ENCODE measurements around the gene ERFL. TPM values are rescaled to one million over a fixed set of nuclear protein-coding genes. Genes with fewer than 3 reads are reported as not detected.
A peak's percentile ranks its signal among the peaks of the same experiment; 100 is the strongest.

ERFL gene
- total RNA-seq, 1 donor from 2014 or later = 0.46 TPM

DNA sequence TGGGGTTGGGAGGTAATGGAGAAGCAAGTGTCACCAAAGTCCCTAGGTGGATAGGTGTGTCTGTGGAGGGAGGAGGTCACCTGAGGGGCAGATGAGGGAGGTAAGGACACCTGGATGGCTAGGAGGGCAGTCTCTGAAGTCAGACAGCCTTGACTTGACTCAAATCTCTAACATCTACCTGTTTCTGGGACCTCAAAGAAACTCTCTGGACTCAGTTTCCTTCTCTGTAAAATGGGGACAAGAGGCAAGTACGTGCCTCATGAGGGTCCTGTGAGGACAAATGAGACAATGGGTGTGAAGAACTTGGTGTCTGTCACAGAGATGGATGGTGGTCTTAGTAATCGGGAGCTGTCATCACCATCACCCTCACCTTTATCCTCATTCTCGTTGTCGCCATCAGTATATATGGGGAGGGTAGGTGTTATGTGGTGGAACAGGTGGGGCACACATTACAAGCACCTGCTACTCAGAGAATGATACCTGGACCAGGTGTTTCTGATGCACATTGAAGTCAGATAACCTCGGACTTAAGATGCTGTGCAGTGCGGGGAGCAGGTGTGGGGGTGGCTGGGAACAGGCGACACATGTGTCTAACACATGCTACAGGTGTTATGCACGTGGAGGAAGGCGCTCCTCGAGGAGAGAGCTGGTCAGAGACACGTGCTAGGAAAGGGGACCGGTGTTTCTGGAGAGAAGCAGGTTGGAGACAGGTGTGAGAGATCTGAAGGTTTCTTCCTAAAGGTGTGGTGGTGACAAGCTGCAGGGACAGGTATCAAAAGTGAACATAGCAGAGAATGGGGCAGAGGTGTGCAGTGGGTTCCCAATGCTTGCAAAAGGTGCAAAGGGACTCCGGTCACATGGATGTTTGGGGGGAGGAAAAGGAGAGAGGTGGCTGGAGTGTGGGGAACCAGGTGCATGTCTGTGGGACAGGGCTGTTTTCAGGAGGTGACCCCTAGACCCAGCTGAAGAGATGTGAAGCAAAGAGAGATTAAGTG lies 3.8 kb downstream of the ERFL start:
- DNase-seq (ENCODE audit: low spot score) = no peak
- H3K9me3 Mint-ChIP-seq (ENCODE audit: unreplicated experiment) = no peaks in the 10 kb centered on the region

DNA sequence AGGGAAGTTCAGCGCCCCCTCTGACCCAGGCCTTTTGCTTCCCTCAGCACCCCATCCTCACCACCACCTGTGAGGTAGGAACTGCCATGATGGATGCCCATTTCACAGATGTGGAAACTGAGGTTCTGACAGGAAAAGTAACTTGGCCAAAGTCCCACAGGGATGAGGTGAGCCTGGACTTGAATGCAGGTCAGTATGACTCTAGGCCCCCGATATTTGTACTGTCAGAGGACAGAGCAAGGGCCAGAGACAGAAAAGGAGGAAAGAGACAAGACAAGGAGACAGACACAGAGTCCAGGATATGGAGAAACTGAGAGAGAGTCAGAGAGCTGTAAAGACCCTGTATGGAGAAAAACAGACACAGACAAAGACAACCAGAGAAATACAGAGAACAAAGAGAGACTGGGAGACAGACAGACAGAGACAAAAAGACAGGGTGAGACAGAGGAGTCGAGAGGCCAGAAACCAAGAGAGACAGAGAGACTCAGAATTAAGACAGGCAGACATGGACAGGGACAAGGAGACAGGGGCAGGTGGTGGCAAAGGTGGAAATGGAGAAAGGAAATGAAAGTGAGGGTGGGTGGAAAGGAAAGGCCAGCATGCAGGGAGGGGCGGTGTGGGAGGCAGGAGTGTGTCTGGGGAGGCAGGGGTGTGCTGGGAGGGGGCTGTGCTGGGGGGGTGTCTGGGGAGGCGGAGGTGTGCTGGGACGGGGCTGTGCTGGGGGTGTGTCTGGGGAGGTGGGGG lies 5.0 kb downstream of the ERFL start:
- Mint-ChIP-seq H3K9me3 (ENCODE audit: unreplicated experiment) (no peaks in the 10 kb centered on the region), H3K36me3 (ENCODE audit: low read depth, unreplicated experiment) (peaks cover 9% of the 10 kb centered on the region), H3K27ac (ENCODE audit: unreplicated experiment) (peak overlapping the region; percentile 3), H3K4me3 (ENCODE audit: unreplicated experiment) (peak overlapping the region; percentile 21), H3K27me3 (ENCODE audit: unreplicated experiment) (peaks cover 12% of the 10 kb centered on the region), H3K4me1 (ENCODE audit: unreplicated experiment) (peaks cover 12% of the 10 kb centered on the region)
- TF ChIP-seq, protein P1, sequence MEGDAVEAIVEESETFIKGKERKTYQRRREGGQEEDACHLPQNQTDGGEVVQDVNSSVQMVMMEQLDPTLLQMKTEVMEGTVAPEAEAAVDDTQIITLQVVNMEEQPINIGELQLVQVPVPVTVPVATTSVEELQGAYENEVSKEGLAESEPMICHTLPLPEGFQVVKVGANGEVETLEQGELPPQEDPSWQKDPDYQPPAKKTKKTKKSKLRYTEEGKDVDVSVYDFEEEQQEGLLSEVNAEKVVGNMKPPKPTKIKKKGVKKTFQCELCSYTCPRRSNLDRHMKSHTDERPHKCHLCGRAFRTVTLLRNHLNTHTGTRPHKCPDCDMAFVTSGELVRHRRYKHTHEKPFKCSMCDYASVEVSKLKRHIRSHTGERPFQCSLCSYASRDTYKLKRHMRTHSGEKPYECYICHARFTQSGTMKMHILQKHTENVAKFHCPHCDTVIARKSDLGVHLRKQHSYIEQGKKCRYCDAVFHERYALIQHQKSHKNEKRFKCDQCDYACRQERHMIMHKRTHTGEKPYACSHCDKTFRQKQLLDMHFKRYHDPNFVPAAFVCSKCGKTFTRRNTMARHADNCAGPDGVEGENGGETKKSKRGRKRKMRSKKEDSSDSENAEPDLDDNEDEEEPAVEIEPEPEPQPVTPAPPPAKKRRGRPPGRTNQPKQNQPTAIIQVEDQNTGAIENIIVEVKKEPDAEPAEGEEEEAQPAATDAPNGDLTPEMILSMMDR (IDR thresholded peaks at IDR 0.05; ENCODE audit: unreplicated experiment) = no peak
- DNase-seq (ENCODE audit: low spot score) = no peak

More for the DNA sequence above, 3.8 kb downstream of the ERFL start:
- no peak overlapping the region for H3K4me3 Mint-ChIP-seq (ENCODE audit: unreplicated experiment)
- peaks cover 20% of the 10 kb centered on the region for H3K4me1 Mint-ChIP-seq (ENCODE audit: unreplicated experiment)
- peaks cover 19% of the 10 kb centered on the region for H3K27me3 Mint-ChIP-seq (ENCODE audit: unreplicated experiment)
- H3K36me3 Mint-ChIP-seq (ENCODE audit: low read depth, unreplicated experiment) = peaks cover 13% of the 10 kb centered on the region
- no peak overlapping the region for H3K27ac Mint-ChIP-seq (ENCODE audit: unreplicated experiment)
- TF ChIP-seq, protein P1 (IDR thresholded peaks at IDR 0.05; ENCODE audit: unreplicated experiment) = no peak

DNA sequence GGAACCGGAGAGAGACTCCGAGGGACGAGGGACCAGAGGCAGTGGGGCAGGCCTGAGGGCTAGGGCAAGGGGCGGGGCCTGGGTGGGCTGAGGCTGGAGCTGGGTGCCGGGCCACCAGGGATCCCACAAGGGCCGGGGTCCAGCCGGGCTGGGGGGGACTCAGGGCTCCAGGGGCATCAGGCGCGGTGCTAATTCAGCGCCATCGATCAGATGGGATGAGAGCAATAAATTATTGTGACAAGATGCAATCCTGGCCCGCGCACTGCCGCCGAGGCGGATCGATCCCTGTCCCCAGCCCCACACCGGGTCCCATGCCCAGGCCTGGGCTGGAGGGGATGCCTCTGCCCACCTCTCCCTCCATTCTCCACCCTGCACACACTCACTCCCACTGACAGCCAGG lies 5.7 kb downstream of the ERFL start:
- Mint-ChIP-seq H3K4me3 (ENCODE audit: unreplicated experiment) (no peak overlapping the region), H3K27ac (ENCODE audit: unreplicated experiment) (peak overlapping the region; percentile 50), H3K9me3 (ENCODE audit: unreplicated experiment) (no peaks in the 10 kb centered on the region), H3K4me1 (ENCODE audit: unreplicated experiment) (peaks cover 12% of the 10 kb centered on the region), H3K27me3 (ENCODE audit: unreplicated experiment) (peaks cover 12% of the 10 kb centered on the region), H3K36me3 (ENCODE audit: low read depth, unreplicated experiment) (peaks cover 9% of the 10 kb centered on the region)
- TF ChIP-seq, protein P1 (IDR thresholded peaks at IDR 0.05; ENCODE audit: unreplicated experiment) = no peak
- DNase-seq (ENCODE audit: low spot score) = no peak

DNA sequence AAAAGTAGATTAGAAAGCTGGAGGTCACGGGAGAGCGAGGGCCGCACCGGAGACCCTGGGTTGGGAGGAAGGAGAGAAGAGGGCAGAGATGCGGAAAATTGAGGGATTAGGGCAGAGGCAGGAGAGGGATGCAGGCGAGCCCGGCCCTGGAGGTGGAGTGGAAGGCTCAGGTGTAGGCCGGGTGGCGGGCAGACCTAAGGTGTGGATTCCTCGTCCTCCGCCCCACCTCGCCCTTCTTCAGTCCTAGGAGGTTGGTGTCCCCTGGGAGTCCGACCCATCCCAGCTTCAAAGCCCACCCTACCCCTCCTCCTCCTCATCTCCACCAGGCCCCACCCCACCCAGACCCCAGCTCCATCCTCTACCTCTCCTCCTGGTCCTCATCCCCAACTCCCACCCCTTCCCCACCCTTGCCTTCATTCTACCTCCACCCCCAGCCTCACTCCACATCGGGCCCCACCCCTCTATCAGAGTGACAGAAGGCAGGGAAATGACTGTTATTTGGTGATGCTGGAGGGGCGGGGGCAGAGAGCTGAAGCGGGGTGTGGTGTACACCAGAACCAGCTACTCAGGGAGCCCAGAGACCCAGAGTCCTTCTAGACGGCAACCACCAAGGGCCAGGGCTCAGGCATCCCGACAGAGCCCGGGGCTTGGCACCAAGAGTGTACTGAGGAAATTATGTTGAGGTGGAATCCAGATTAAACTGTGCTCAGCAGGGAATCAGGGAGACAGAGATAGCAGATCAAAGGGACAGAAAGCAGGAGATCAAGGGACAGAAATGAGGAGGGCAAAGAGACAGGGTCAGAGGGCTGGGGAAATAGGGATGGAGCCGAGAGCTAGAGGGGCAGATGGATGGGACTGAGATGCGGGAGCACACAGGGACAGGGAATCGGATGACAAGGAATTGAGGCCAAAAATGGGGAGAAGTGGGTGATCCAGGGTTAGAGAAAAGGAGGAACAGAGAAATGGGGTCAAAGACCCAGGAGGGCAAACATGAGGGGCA lies 6.4 kb downstream of the ERFL start:
- H3K4me1 Mint-ChIP-seq (ENCODE audit: unreplicated experiment) = peaks cover 12% of the 10 kb centered on the region
- TF ChIP-seq, protein P1 (IDR thresholded peaks at IDR 0.05; ENCODE audit: unreplicated experiment) = no peak
- peaks cover 9% of the 10 kb centered on the region for H3K36me3 Mint-ChIP-seq (ENCODE audit: low read depth, unreplicated experiment)
- no peaks in the 10 kb centered on the region for H3K9me3 Mint-ChIP-seq (ENCODE audit: unreplicated experiment)
- DNase-seq (ENCODE audit: low spot score) = no peak
- peak overlapping the region; percentile 26 for H3K4me3 Mint-ChIP-seq (ENCODE audit: unreplicated experiment)
- H3K27ac Mint-ChIP-seq (ENCODE audit: unreplicated experiment) = peak overlapping the region; percentile 50
- peaks cover 12% of the 10 kb centered on the region for H3K27me3 Mint-ChIP-seq (ENCODE audit: unreplicated experiment)
